HL-60/S4 treated with retinoic acid at 250 ng/mL for 4 days and 3 days (cell line): ENCODE results near the gene CD99L2.
"Not testable (repeated sequence)": the region's sequence is repeated elsewhere in the genome, so short reads cannot be mapped to it uniquely, and the experiment has no call there.

Experiments
- in situ Hi-C: fragments of 300-500 bp; cut with MboI; formaldehyde crosslinking; loops from 2 replicates; pipeline ENCODE4 v1.7.0; 2022; ENCODE audit warnings: low sequenced_read_pairs

CD99L2 gene

GRCh38 chrX:150857453-150857852 is 41.0 kb downstream of the CD99L2 start:
- in situ Hi-C loops, result no loop called here

GRCh38 chrX:150856785-150857184 is 41.7 kb downstream of the CD99L2 start:
- in situ Hi-C loops, result no loop called here

GRCh38 chrX:150856101-150856500 is 42.4 kb downstream of the CD99L2 start:
- in situ Hi-C loops, result no loop called here

GRCh38 chrX:150854856-150855255 is 43.6 kb downstream of the CD99L2 start:
- in situ Hi-C loops, result no loop called here

GRCh38 chrX:150849996-150850720 is 48.3 kb downstream of the CD99L2 start:
- in situ Hi-C loops, result no loop called here

- in situ Hi-C loops, result no loop called here
Measured at GRCh38 chrX:150849486-150849885, 49.0 kb downstream of the CD99L2 start.

- in situ Hi-C loops, result no loop called here
Measured at GRCh38 chrX:150848914-150849365, 49.5 kb downstream of the CD99L2 start.

- in situ Hi-C loops, result no loop called here
Measured at GRCh38 chrX:150847088-150847487, 51.4 kb downstream of the CD99L2 start.

- in situ Hi-C loops, result no loop called here
Measured at GRCh38 chrX:150846130-150846529, 52.3 kb downstream of the CD99L2 start.

- in situ Hi-C loops, result no loop called here
Measured at GRCh38 chrX:150845091-150845490, 53.4 kb downstream of the CD99L2 start.

- in situ Hi-C loops, result no loop called here
Measured at GRCh38 chrX:150844016-150844415, 54.5 kb downstream of the CD99L2 start.

- in situ Hi-C loops, result no loop called here
Measured at GRCh38 chrX:150842198-150842685, 56.2 kb downstream of the CD99L2 start.

GRCh38 chrX:150841456-150842197 is 56.8 kb downstream of the CD99L2 start:
- in situ Hi-C loops, result no loop called here

GRCh38 chrX:150837845-150838244 is 60.6 kb downstream of the CD99L2 start:
- in situ Hi-C loops, result no loop called here

- in situ Hi-C loops, result no loop called here
Measured at GRCh38 chrX:150834695-150835094, 63.8 kb downstream of the CD99L2 start.

GRCh38 chrX:150833454-150834056 is 64.9 kb downstream of the CD99L2 start:
- in situ Hi-C loops, result no loop called here

GRCh38 chrX:150831863-150832262 is 66.6 kb downstream of the CD99L2 start:
- in situ Hi-C loops, result no loop called here

- in situ Hi-C loops, result no loop called here
Measured at GRCh38 chrX:150828785-150829184, 69.7 kb downstream of the CD99L2 start.

GRCh38 chrX:150824352-150824751 is 74.1 kb downstream of the CD99L2 start:
- in situ Hi-C loops, result not testable (repeated sequence)

- in situ Hi-C loops, result not testable (repeated sequence)
Measured at GRCh38 chrX:150823826-150824225, 74.6 kb downstream of the CD99L2 start.

GRCh38 chrX:150821971-150822370 is 76.5 kb downstream of the CD99L2 start:
- in situ Hi-C loops, result no loop called here

GRCh38 chrX:150813922-150814321 is 84.5 kb downstream of the CD99L2 start:
- in situ Hi-C loops, result no loop called here
